Endodermal cell (in vitro differentiated cells): ENCODE data around the gene PON1. TPM values are rescaled to one million over a fixed set of nuclear protein-coding genes. Genes with fewer than 3 reads are reported as not detected.
A peak's percentile ranks its signal among the peaks of the same experiment; 100 is the strongest.

Experiments
- DNase-seq: peaks from one replicate; pipeline ENCODE4 v3.0.0-alpha.2; 2017
- H3K27ac ChIP-seq: 2 replicates; pipeline ENCODE4 v1.5.1; 2013; ENCODE audit warnings: mild to moderate bottlenecking, low read depth, low read length, moderate library complexity
- H3K27me3 ChIP-seq: 2 replicates; pipeline ENCODE4 v1.6.1; 2013; ENCODE audit warnings: mild to moderate bottlenecking, low read length, moderate library complexity; ENCODE audit not compliant: insufficient read depth, control insufficient read depth, poor library complexity, severe bottlenecking
- H3K36me3 ChIP-seq: 2 replicates; pipeline ENCODE4 v1.7.0; 2013; ENCODE audit warnings: mild to moderate bottlenecking, low read length, moderate library complexity; ENCODE audit not compliant: control insufficient read depth, insufficient read depth
- H3K4me1 ChIP-seq: one replicate; pipeline ENCODE4 v1.7.0; 2013; ENCODE audit warnings: low read length; ENCODE audit not compliant: control insufficient read depth, insufficient read depth
- H3K4me3 ChIP-seq: 2 replicates; pipeline ENCODE4 v1.5.1; 2013; ENCODE audit warnings: mild to moderate bottlenecking, low read length, moderate library complexity
- H3K9ac ChIP-seq: 2 replicates; pipeline ENCODE4 v1.6.1; 2013; ENCODE audit warnings: mild to moderate bottlenecking, low read length, moderate library complexity; ENCODE audit not compliant: poor library complexity, severe bottlenecking; ENCODE audit errors: extremely low read depth
- H3K9me3 ChIP-seq: 2 replicates; pipeline ENCODE4 v1.6.1; 2013; ENCODE audit warnings: mild to moderate bottlenecking, low read length, moderate library complexity; ENCODE audit not compliant: control insufficient read depth
- H3K27ac Mint-ChIP-seq: 2 replicates; pipeline ENCODE4 v1.8.0; 2020; ENCODE audit warnings: mixed read lengths
- H3K27me3 Mint-ChIP-seq: 2 replicates; pipeline ENCODE4 v1.8.0; 2021; ENCODE audit warnings: mild to moderate bottlenecking, mixed read lengths; ENCODE audit not compliant: insufficient read depth
- H3K36me3 Mint-ChIP-seq: 2 replicates; pipeline ENCODE4 v1.8.0; 2020; ENCODE audit warnings: low read depth, mixed read lengths
- H3K4me1 Mint-ChIP-seq: 2 replicates; pipeline ENCODE4 v1.8.0; 2020; ENCODE audit warnings: mixed read lengths
- H3K4me3 Mint-ChIP-seq: 2 replicates; pipeline ENCODE4 v1.8.0; 2020; ENCODE audit warnings: mild to moderate bottlenecking, moderate library complexity, mixed read lengths
- H3K9me3 Mint-ChIP-seq: 2 replicates; pipeline ENCODE4 v1.8.0; 2020; ENCODE audit warnings: mild to moderate bottlenecking, mixed read lengths
- CTCF ChIP-seq: fragments of 200-600 bp; sonication (generic); conservative IDR thresholded peaks from 2 replicates; pipeline ENCODE4 v1.5.0; 2021; ENCODE audit warnings: antibody characterized with exemption, mild to moderate bottlenecking
- WGBS, 2 experiments: methylation state at CpG; one replicate each; pipeline versions ENCODE4 v1.1.5 to v1.1.7; 2013; ENCODE audit warnings: missing lambda C conversion rate in 2 of 2, mixed read lengths in 1 of 2; ENCODE audit not compliant: insufficient coverage in 1 of 2, insufficient read length in 1 of 2; 5-methylcytosine and 5-hydroxymethylcytosine counted together
- total RNA-seq, 2 donors: library from RNA; stranded (reverse); fragmentation: NEBNext Ultra II Directional in 1 of 2; extraction: Animal tissue kit (Norgen Biotek cat#: 25700) in 1 of 2; gene quantifications; 2 replicates in 1 of 2; 3 replicates in 1 of 2; pipeline ENCODE4 v1.2.1, GENCODE V29; 2021

PON1 gene
- total RNA-seq, 2 donors from 2014 or later = 0.48 TPM; not detected in 1

- Histone ChIP-seq H3K27ac (no peak overlapping the region), H3K36me3 (no peaks in the 10 kb centered on the region), H3K4me3 (no peak overlapping the region), H3K27me3 (no peaks in the 10 kb centered on the region), H3K9me3 (no peaks in the 10 kb centered on the region), H3K9ac (no peak overlapping the region), H3K4me1 (no peaks in the 10 kb centered on the region)
- no peaks in the 10 kb centered on the region for H3K27me3 Mint-ChIP-seq
- TF ChIP-seq CTCF = no peak
- H3K27ac Mint-ChIP-seq = no peak overlapping the region
- no peaks in the 10 kb centered on the region for H3K9me3 Mint-ChIP-seq
- H3K4me3 Mint-ChIP-seq = no peak overlapping the region
- H3K4me1 Mint-ChIP-seq = peaks cover 8% of the 10 kb centered on the region
- WGBS, 2 experiments = 85 to 91% methylated on average over 2 of the region's 2 CpGs
- H3K36me3 Mint-ChIP-seq = no peaks in the 10 kb centered on the region
- no peak for DNase-seq
These were observed 14.4 kb downstream of the PON1 start for GRCh38 chr7:95309951-95310350.

DNA sequence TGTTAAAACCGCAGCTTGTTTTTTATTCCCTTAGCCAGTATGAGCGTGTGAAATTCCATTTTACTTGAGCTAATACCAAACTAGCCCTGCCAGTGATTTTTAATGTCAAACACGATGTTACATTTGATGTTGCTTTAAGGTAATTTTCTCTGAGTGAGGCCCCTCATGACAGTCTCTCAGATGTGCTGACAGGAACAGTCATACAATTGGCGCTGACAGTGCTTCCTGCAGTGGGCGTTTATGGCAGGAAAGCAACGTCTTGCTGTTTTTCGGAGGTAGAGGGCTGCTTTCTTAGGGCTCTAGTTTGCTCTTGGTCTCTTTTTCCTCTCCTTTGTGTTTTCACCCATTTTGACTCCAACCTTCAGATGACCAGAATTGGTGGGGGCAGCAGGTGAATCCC, 19.3 kb downstream of the PON1 start:
- no peak overlapping the region for H3K27ac Mint-ChIP-seq
- Histone ChIP-seq H3K27me3 (no peaks in the 10 kb centered on the region), H3K4me3 (no peak overlapping the region), H3K4me1 (no peaks in the 10 kb centered on the region), H3K9me3 (no peaks in the 10 kb centered on the region), H3K36me3 (no peaks in the 10 kb centered on the region), H3K27ac (no peak overlapping the region), H3K9ac (no peak overlapping the region)
- WGBS, 2 experiments = 76 to 81% methylated on average over 7 of the region's 7 CpGs
- no peaks in the 10 kb centered on the region for H3K9me3 Mint-ChIP-seq
- H3K4me1 Mint-ChIP-seq = peaks cover 11% of the 10 kb centered on the region
- H3K27me3 Mint-ChIP-seq = no peaks in the 10 kb centered on the region
- TF ChIP-seq CTCF = no peak
- DNase-seq = peak; percentile 77
- no peak overlapping the region for H3K4me3 Mint-ChIP-seq
- no peaks in the 10 kb centered on the region for H3K36me3 Mint-ChIP-seq

DNA sequence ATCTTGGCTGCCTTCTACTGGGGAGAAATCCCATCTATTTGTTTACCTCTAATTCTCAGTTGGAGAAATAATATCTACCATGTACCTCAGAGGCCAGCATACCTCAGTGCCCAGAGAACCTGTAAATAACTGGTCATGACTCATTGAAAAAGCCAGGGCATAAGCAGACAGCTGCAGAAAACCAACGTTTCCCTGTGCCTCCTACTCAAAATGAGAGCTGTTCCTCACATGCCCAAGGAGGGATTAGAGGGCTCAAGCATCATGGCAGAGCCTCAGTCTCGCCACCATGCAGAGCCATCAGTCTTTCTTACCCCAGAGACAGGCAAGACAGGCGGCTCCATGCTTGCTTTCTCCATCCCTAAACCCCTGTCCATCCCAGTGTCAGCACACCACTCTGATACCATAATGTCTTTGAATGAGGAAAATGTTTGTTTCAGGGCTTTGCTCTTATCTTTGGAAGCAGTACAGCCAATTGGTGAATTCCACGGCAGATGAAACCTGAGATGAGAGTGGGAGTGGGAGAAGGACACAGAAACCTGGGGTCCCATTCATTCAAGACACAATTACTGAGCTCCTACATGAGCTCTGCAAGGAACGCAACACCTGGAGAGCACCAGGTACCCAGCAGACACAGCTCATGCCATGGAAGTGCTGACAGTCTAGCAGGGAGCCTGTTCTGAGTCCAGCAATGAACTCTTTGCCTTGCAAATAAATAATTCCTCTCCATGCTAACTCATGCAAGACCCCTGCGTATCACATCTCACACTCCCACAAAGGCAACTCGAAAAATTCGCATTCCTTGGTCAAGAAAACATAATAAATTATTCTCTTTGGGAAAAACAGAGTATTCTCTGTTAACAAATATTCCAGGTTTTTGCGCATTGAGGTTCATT, 21.1 kb downstream of the PON1 start:
- no peak overlapping the region for H3K4me3 ChIP-seq
- H3K9ac ChIP-seq = no peak overlapping the region
- DNase-seq = no peak
- H3K9me3 ChIP-seq = no peaks in the 10 kb centered on the region
- no peaks in the 10 kb centered on the region for H3K27me3 ChIP-seq
- H3K27ac ChIP-seq = no peak overlapping the region
- no peak overlapping the region for H3K27ac Mint-ChIP-seq
- H3K4me1 ChIP-seq = no peaks in the 10 kb centered on the region
- H3K36me3 ChIP-seq = no peaks in the 10 kb centered on the region
- no peak for TF ChIP-seq CTCF
- 87 to 90% methylated on average over 3 to 9 of the region's 9 CpGs for WGBS, 2 experiments
- peaks cover 11% of the 10 kb centered on the region for H3K4me1 Mint-ChIP-seq
- no peaks in the 10 kb centered on the region for H3K36me3 Mint-ChIP-seq
- H3K4me3 Mint-ChIP-seq = no peak overlapping the region
- H3K27me3 Mint-ChIP-seq = no peaks in the 10 kb centered on the region
- H3K9me3 Mint-ChIP-seq = no peaks in the 10 kb centered on the region
